Body of pancreas (tissue), 4 donors: ENCODE data around the gene KTI12.

ENCODE experiments used
- POLR2A ChIP-seq, 3 donors: fragments of 450-650 bp; IDR thresholded peaks; one replicate each; pipeline ENCODE4 v1.6.1; 2016; ENCODE audit warnings: antibody characterized with exemption in 3 of 3, mild to moderate bottlenecking in 2 of 3
- TF ChIP-seq, protein P1 (sequence below), 7 experiments: fragments of 450-650 bp in 4 of 7; fragments of 200-600 bp in 3 of 7; sonication (generic) in 3 of 7; IDR thresholded peaks; one replicate each; pipeline ENCODE4 v1.5.1; 2016 to 2019; ENCODE audit warnings: antibody characterized with exemption in 7 of 7

DNA sequence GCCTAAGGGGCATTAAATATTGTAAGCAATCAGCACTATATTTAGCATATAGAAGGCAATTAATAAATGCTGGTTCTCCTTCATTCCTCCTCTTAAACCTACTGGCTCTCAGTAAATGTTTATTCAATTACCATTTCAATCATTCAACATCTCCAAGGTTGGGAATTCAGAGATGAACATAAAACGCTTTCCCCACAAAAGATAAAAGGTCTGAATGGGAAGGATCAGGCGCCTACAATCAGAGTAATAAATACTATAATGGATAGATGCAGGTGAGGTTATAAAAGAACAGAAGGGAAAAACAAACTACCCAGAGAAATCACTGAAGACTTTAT, 407 bp upstream of the KTI12 start:
- TF ChIP-seq, protein P1, sequence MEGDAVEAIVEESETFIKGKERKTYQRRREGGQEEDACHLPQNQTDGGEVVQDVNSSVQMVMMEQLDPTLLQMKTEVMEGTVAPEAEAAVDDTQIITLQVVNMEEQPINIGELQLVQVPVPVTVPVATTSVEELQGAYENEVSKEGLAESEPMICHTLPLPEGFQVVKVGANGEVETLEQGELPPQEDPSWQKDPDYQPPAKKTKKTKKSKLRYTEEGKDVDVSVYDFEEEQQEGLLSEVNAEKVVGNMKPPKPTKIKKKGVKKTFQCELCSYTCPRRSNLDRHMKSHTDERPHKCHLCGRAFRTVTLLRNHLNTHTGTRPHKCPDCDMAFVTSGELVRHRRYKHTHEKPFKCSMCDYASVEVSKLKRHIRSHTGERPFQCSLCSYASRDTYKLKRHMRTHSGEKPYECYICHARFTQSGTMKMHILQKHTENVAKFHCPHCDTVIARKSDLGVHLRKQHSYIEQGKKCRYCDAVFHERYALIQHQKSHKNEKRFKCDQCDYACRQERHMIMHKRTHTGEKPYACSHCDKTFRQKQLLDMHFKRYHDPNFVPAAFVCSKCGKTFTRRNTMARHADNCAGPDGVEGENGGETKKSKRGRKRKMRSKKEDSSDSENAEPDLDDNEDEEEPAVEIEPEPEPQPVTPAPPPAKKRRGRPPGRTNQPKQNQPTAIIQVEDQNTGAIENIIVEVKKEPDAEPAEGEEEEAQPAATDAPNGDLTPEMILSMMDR (IDR thresholded peaks at IDR 0.05): no peak
- TF ChIP-seq POLR2A (IDR thresholded peaks at IDR 0.05): no peak
